GM12878 (cell line): ENCODE measurements around the gene GRK7. TPM values are rescaled to one million over a fixed set of nuclear protein-coding genes. Genes with fewer than 3 reads are reported as not detected.

Source experiments
- BHLHE40 ChIP-seq, 2 experiments: fragments of 450-650 bp in 1 of 2; IDR thresholded peaks; 2 replicates each; pipeline ENCODE4 v1.6.1; 2011 to 2017; ENCODE audit warnings: low read depth in 2 of 2, borderline replicate concordance in 1 of 2, improper control_type of control experiment in 1 of 2, low read length in 1 of 2, mild to moderate bottlenecking in 1 of 2
- E4F1 ChIP-seq: fragments of 450-650 bp; IDR thresholded peaks from 2 replicates; pipeline ENCODE4 v1.6.1; 2018; ENCODE audit warnings: borderline replicate concordance, mild to moderate bottlenecking; ENCODE audit not compliant: partially characterized antibody
- FOS ChIP-seq: IDR thresholded peaks from 3 replicates; pipeline ENCODE4 v1.6.1; 2011; ENCODE audit warnings: borderline replicate concordance; ENCODE audit not compliant: insufficient read length; ENCODE audit errors: extremely low read depth
- HCFC1 ChIP-seq: fragments of 150-350 bp; IDR thresholded peaks from 2 replicates; pipeline ENCODE4 v1.6.1; 2014; ENCODE audit warnings: low read length
- MTA2 ChIP-seq: fragments of 450-650 bp; IDR thresholded peaks from 2 replicates; pipeline ENCODE4 v1.6.1; 2016; ENCODE audit warnings: low read depth, mild to moderate bottlenecking, moderate library complexity
- MYC ChIP-seq: IDR thresholded peaks from 2 replicates; pipeline ENCODE4 v1.6.1; 2011; ENCODE audit warnings: mild to moderate bottlenecking, low read length, moderate library complexity, inconsistent platforms; ENCODE audit not compliant: insufficient read depth, insufficient replicate concordance, insufficient read length, severe bottlenecking
- PAX8 ChIP-seq: fragments of 450-650 bp; IDR thresholded peaks from 2 replicates; pipeline ENCODE4 v1.6.1; 2017; ENCODE audit warnings: mild to moderate bottlenecking, moderate library complexity
- POLR2A ChIP-seq: IDR thresholded peaks from 2 replicates; pipeline ENCODE4 v1.6.1; 2011; ENCODE audit warnings: low read depth, mild to moderate bottlenecking, low read length
- RB1 ChIP-seq: fragments of 450-650 bp; formaldehyde crosslinking; IDR thresholded peaks from 2 replicates; pipeline ENCODE4 v1.6.1; 2017; ENCODE audit warnings: mild to moderate bottlenecking, borderline replicate concordance
- SIN3A ChIP-seq: IDR thresholded peaks from 2 replicates; pipeline ENCODE4 v1.6.1; 2012; ENCODE audit warnings: low read depth, low read length, improper control_type of control experiment
- SMAD1 ChIP-seq: fragments of 450-650 bp; IDR thresholded peaks from 2 replicates; pipeline ENCODE4 v1.6.1; 2018; ENCODE audit warnings: mild to moderate bottlenecking, low read depth; ENCODE audit not compliant: partially characterized antibody
- STAT3 ChIP-seq: IDR thresholded peaks from 2 replicates; pipeline ENCODE4 v1.6.1; 2011; ENCODE audit warnings: low read depth, low read length, improper control_type of control experiment
- SUZ12 ChIP-seq: fragments of 200-600 bp; sonication (generic); IDR thresholded peaks from one replicate; pipeline ENCODE4 v1.6.1; 2018; ENCODE audit warnings: antibody characterized with exemption, mild to moderate bottlenecking; ENCODE audit not compliant: unreplicated experiment
- ZBTB11 ChIP-seq: fragments of 450-650 bp; formaldehyde crosslinking; IDR thresholded peaks from 2 replicates; pipeline ENCODE4 v1.5.0; 2022; ENCODE audit warnings: mild to moderate bottlenecking, missing genetic modification characterization
- ZNF687 ChIP-seq: fragments of 450-650 bp; IDR thresholded peaks from 2 replicates; pipeline ENCODE4 v1.6.1; 2017; ENCODE audit warnings: mild to moderate bottlenecking, moderate library complexity
- polyA plus RNA-seq, 11 experiments: library from polyadenylated mRNA; depleted of rRNA in 4 of 11; unstranded in 6 of 11; stranded (reverse) in 5 of 11; fragments of >200 nt; fragmentation: Nextera tagmentation in 4 of 11; fragmentation: Illumina TruSeq in 1 of 11; extraction: Ambion mirVana in 4 of 11; extraction: Trizol in 1 of 11; gene quantifications; 1 replicate in 1 of 11; 2 replicates in 10 of 11; pipeline versions ENCODE4 v1.2.1 to v1.2.3, GENCODE V29; 2011 to 2016; ENCODE audit warnings: inconsistent platforms in 2 of 11, missing spikeins in 2 of 11, low read depth in 1 of 11
- total RNA-seq, 4 experiments: library from RNA; depleted of rRNA in 3 of 4; stranded (reverse); fragments of >200 nt in 3 of 4; fragmentation: Illumina TruSeq in 1 of 4; extraction: Trizol in 1 of 4; gene quantifications; 2 replicates each; pipeline versions ENCODE4 v1.2.1 to v1.2.3, GENCODE V29; 2013 to 2021
- TF ChIP-seq, protein P1 (sequence below): fragments of 450-650 bp; IDR thresholded peaks from 2 replicates; pipeline ENCODE4 v1.6.1; 2016; ENCODE audit warnings: mild to moderate bottlenecking, moderate library complexity, borderline replicate concordance

The GRK7 gene
- total and polyA plus RNA-seq, 10 of the 15 experiments (the other 5 are each of a cell fraction or from before 2014, with no cell fraction given), result not detected

DNA sequence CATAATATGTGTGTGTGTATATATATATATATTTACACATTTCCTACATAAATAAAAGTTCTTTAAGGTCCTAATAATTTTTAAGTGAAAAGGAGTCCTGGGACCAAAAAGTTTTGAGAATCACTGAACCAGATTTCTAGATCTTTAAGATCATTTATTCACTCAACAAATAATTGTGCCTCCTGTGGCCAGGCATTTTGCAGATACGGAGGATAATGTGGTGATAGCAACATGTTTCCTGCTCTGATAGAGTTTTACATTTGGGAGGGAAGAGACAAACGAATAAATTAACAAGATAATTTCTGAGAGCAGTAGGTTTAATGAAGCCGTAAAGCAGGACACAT, 25.6 kb upstream of the GRK7 start (continued):
- TF ChIP-seq E4F1 (peak; percentile 98), HCFC1 (no peak), STAT3 (no peak), ZNF687 (peak; percentile 67; the same call in 1 of the 2 replicates), BHLHE40 (IDR thresholded peaks at IDR 0.05; ENCODE audit: borderline replicate concordance in 1 of 2, low read depth in 2 of 2, low read length in 1 of 2) (no peak), PAX8 (no peak), SIN3A (no peak), POLR2A (no peak), ZBTB11 (no peak), FOS (no peak), MYC (no peak), SUZ12 (no peak), RB1 (no peak), SMAD1 (peak; percentile 42), MTA2 (peak; percentile 8; the same call in 1 of the 2 replicates)
- TF ChIP-seq, protein P1, sequence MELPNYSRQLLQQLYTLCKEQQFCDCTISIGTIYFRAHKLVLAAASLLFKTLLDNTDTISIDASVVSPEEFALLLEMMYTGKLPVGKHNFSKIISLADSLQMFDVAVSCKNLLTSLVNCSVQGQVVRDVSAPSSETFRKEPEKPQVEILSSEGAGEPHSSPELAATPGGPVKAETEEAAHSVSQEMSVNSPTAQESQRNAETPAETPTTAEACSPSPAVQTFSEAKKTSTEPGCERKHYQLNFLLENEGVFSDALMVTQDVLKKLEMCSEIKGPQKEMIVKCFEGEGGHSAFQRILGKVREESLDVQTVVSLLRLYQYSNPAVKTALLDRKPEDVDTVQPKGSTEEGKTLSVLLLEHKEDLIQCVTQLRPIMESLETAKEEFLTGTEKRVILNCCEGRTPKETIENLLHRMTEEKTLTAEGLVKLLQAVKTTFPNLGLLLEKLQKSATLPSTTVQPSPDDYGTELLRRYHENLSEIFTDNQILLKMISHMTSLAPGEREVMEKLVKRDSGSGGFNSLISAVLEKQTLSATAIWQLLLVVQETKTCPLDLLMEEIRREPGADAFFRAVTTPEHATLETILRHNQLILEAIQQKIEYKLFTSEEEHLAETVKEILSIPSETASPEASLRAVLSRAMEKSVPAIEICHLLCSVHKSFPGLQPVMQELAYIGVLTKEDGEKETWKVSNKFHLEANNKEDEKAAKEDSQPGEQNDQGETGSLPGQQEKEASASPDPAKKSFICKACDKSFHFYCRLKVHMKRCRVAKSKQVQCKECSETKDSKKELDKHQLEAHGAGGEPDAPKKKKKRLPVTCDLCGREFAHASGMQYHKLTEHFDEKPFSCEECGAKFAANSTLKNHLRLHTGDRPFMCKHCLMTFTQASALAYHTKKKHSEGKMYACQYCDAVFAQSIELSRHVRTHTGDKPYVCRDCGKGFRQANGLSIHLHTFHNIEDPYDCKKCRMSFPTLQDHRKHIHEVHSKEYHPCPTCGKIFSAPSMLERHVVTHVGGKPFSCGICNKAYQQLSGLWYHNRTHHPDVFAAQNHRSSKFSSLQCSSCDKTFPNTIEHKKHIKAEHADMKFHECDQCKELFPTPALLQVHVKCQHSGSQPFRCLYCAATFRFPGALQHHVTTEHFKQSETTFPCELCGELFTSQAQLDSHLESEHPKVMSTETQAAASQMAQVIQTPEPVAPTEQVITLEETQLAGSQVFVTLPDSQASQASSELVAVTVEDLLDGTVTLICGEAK, result peak; percentile 19; the same call in 1 of the 2 replicates
